MV-4-11 (cell line): ENCODE results near the gene CLEC16A.
A peak's percentile ranks its signal among the peaks of the same experiment; 100 is the strongest.

Experiments
- DNase-seq: peaks from one replicate; lab custom pipeline; 2025; lab: John Stamatoyannopoulos, UW

The CLEC16A gene

GRCh38 chr16:11015607-11016006, 71.2 kb downstream of the CLEC16A start:
- no peak for DNase-seq

- no peak for DNase-seq
Measured at GRCh38 chr16:11016524-11016988, 72.2 kb downstream of the CLEC16A start.

- DNase-seq, result no peak
Measured at GRCh38 chr16:11016993-11017392, 72.6 kb downstream of the CLEC16A start.

GRCh38 chr16:11017499-11017898, 73.1 kb downstream of the CLEC16A start:
- no peak for DNase-seq

- no peak for DNase-seq
Measured at GRCh38 chr16:11020388-11020787, 76.0 kb downstream of the CLEC16A start.

- no peak for DNase-seq
Measured at GRCh38 chr16:11020792-11021551, 76.6 kb downstream of the CLEC16A start.

GRCh38 chr16:11022002-11022401, 77.6 kb downstream of the CLEC16A start:
- no peak for DNase-seq

- DNase-seq, result no peak
Measured at GRCh38 chr16:11023262-11024039, 79.1 kb downstream of the CLEC16A start.

- DNase-seq, result no peak
Measured at GRCh38 chr16:11024333-11025053, 80.1 kb downstream of the CLEC16A start.

GRCh38 chr16:11025120-11025531, 80.8 kb downstream of the CLEC16A start:
- peak; percentile 86 for DNase-seq

- DNase-seq, result no peak
Measured at GRCh38 chr16:11029948-11030347, 85.6 kb downstream of the CLEC16A start.

GRCh38 chr16:11030990-11031510, 86.7 kb downstream of the CLEC16A start:
- DNase-seq, result no peak

- DNase-seq, result no peak
Measured at GRCh38 chr16:11032000-11032921, 87.9 kb downstream of the CLEC16A start.

- no peak for DNase-seq
Measured at GRCh38 chr16:11032922-11033291, 88.5 kb downstream of the CLEC16A start.

- DNase-seq, result peak; percentile 80
Measured at GRCh38 chr16:11033629-11034420, 89.5 kb downstream of the CLEC16A start.

GRCh38 chr16:11034481-11034931, 90.1 kb downstream of the CLEC16A start:
- peak; percentile 50 for DNase-seq

- no peak for DNase-seq
Measured at GRCh38 chr16:11035096-11035495, 90.7 kb downstream of the CLEC16A start.

GRCh38 chr16:11036040-11036439, 91.7 kb downstream of the CLEC16A start:
- DNase-seq, result no peak

- no peak for DNase-seq
Measured at GRCh38 chr16:11036868-11037410, 92.6 kb downstream of the CLEC16A start.

GRCh38 chr16:11038305-11038704, 93.9 kb downstream of the CLEC16A start:
- DNase-seq, result no peak
